Activated CD8-positive, alpha-beta memory T cell treated with anti-CD3 and anti-CD28 coated beads, Interleukin-2, amount 50 U/mL, for 4 hours (primary cell): Measurements from ENCODE around the gene ACOT7.
A peak's percentile ranks its signal among the peaks of the same experiment; 100 is the strongest.

Experiments used
- DNase-seq: peaks from one replicate; pipeline ENCODE4 v3.0.0-alpha.2; 2020

Gene ACOT7

DNA sequence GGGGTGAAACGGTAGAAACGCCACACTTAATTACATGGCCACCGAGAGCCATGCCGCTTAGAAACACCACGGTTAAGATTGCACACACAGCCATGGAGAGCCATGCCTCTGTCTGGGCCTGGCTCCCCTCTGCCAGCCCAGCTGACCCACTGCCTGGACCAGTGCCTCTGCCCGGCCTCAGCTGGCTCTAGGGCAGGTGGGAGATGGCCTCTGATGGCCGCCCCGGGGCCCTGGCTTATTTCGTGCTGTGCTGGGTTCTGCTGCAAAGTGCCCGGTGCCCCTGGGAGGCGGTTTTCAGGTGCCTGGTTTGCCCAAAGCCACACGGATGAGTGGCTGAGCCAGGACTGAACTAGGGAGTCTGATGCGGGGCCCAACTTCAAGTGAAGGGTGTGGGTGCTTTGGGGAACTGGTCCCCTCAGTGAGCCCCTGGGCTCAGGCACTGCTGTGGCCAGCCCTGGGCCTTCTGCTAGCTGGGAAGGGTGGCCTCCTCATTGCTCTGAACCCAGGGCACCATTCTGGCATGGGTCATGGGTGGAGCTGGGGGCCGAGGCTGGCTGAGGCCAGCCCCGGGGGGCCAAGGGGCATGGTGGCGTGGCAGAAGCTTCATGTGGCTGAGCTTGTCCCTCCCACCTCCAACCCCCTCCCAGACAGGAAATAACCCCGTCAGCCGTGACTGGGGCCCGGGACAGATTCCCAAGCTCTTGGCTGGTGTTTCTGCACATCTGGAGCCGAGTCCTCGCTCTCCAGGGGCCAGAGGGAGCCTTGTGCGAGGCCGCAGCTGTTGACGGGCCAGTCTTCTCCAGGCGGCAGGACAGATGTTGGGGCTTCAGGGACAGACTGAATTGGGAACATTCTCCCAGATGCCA is 130.8 kb downstream of the ACOT7 start:
- no peak for DNase-seq

DNA sequence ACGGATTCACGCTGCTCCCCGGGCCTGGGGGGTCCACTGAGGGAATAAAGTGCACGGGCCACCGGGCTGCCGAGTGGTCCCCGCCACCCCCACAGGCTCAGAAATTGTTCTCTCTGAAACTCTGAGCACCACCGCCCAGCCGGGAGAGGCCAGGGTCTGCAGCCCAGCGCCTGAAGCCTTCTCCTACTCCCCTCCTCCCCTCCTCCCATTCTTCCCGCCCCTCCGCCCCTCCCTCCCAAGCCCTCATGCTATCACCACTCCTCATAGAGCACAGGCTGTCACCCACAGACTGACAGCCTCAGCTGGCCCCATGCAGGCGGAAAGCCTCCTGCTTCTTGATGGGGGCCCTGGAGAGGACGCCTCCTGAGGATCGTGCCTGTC is 132.0 kb downstream of the ACOT7 start:
- DNase-seq = no peak

GRCh38 chr1:6260961-6261614 is 132.5 kb downstream of the ACOT7 start, which contains the start of gene GPR153:
GPR153 (minus strand) TSS chr1:6261098; CDS start chr1:6254905, 6,193 bp downstream.
- peak; percentile 68 for DNase-seq

GRCh38 chr1:6260433-6260934 is 133.1 kb downstream of the ACOT7 start:
- peak; percentile 30 for DNase-seq

DNA sequence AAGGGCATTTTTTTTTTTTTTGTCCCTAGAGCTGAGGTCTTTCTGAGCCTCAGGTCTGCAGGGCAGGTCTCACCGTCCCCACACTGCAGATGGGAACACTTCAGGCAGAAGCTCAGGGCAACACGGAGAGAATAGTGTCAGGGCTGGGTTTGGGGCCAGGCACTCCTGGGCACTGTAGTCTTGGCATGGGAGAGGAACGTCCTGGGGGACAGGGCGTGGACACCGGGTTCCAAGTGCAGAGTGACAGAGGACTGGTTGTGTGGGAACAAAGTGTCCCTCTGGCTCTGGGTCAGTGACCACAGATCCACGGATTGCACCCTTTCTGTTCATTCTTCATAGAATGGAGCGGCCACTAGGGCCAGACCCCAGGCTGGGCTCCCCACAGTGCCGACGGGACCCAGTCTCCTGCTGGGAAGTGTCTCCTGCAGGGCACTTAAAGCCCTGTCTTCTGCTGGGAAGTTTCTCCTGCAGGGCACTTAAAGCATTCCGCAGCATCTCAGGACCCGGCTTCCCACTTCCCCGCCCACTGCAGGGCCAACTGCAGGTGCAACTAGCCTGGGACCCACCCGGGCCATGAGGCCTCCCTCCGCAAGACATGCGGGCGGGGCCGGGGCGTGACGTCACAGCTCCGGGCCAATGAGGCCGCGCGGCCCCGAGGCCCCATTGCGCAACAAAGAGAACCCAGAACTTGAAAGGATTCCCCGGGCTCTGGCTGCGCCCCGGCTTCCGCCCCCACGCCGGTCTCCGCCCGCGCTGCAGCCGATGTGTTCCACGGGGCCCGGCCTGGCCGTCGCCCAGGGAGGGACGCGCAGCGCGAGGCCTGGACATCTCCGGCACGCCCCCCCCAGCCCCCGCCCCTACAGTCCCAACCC is 133.8 kb downstream of the ACOT7 start:
- DNase-seq = peak; percentile 82

DNA sequence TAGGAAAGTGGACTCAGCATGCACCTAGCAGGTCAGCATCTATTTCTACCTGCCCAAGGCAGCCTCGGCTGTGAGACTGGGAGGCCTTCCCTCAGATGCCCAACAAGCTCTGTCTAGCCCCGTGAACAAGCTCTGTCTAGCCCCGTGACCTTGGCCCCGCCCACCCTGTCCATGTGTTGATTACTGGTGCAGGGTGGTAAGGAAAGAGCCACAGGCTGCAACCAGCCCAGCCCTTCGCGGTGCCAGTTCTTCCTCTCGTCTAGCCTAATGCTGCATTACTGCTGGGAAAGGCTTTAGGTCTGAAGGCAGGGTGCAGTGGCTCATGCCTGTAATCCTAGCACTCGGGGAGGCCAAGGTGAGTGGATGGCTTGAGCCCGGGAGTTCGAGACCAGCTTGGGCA is 134.9 kb downstream of the ACOT7 start:
- DNase-seq = no peak

GRCh38 chr1:6257541-6258069 is 136.0 kb downstream of the ACOT7 start:
- DNase-seq = no peak

- no peak for DNase-seq
Observed at GRCh38 chr1:6256645-6257044, 136.9 kb downstream of the ACOT7 start.

- DNase-seq = no peak
Observed at GRCh38 chr1:6254691-6255090, 138.9 kb downstream of the ACOT7 start.

DNA sequence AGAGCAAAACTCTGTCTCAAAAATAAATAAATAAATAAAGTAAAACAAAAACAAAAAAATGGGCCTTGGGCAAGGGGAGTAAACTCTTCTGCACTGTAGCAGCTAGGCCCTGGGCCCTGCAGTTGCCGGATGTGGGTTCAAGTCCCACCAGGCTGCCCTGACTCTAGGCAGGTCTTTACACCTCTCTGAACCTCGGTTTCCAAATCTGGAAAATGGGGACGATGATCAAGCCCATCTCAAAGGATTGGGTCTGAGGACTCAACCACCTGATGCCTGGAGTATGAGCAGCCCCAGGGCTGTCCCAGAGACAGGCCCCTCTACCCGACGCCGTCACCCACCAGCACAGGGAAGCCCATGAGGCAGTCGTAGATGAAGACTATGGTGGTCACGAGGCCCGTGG is 140.2 kb downstream of the ACOT7 start:
- DNase-seq = no peak

- DNase-seq = no peak
Observed at GRCh38 chr1:6252374-6252710, 141.2 kb downstream of the ACOT7 start.

DNA sequence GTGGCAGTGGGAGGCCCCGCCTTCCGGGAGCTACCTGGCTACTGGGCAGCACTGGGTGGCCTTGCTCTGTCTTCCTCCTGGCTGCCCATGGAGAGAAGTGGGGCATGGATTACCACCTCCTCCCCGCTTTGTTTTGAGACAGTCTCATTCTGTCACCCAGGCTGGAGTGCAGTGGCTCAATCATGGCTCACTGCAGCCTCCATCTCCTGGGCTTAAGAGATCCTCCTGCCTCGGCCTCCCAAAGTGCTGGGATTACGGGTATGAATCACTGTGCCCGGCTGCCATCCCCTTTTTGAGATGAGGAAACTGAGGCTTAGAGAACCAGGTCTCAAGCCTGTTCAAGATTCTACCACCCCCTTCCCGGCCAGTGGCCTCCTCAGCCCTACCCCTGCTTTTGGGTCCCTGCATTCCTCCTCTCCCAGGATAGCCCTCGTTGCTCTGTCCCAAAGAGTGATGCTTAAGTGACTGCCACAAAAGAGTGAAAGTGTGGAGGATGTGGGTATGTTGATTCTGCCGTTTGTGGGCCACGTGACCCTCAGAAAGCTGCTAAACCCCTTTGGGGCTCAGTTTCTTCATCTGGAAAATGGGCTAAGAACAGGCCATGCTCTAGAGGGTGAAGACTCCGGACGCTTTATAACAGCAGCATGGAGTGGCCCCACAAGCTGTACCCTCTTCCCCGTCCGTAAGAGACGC is 141.7 kb downstream of the ACOT7 start:
- no peak for DNase-seq

GRCh38 chr1:6251233-6251632 is 142.3 kb downstream of the ACOT7 start:
- no peak for DNase-seq

DNA sequence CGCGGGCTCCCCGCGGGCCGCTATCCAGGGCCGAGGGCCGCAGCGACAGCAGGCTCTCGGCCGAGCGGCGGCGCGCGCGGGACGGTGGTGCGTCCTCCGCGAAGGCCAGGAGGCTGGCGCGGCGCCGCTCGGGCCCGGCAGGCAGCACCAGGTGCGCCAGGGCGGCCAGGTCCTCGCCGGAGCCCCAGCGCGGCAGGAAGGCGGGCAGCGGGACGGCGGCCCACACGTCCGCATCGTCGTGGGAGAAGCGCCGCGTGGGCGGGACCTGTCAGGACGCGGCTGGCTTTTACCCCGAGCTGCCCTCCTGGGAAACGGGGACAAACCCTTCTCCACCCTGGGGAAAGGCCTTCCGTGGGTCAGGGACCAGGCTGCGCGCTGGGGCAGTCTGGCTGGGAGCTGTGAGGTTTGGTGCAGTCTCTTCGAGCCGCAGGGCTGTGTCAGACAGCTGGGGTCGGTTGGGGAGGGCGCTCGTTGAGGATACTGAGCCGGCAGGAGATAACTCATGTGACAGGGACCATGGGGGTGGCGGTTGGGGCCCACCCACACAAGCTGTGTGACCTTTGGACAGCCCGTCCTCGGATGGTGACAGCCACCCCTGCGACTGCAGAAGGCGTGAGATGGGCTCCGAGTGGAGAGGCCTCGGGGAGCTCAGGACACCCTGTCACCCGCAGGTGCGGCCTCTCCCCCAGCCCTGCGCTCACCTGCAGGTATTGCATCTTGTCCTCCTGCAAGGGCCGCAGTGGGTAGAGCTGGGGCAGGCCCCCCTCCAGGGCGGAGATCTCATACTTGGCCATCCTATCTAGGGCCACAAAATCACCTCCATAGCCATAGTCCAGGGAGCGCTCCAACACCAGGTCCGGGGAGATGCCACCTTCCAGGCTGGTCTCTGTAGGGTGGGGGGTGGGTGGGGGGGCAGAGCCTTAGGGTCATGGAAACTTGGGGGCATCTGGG is 143.6 kb downstream of the ACOT7 start:
- no peak for DNase-seq

- no peak for DNase-seq
Observed at GRCh38 chr1:6248932-6249738, 144.4 kb downstream of the ACOT7 start.

GRCh38 chr1:6248161-6248776 is 145.3 kb downstream of the ACOT7 start:
- no peak for DNase-seq

DNA sequence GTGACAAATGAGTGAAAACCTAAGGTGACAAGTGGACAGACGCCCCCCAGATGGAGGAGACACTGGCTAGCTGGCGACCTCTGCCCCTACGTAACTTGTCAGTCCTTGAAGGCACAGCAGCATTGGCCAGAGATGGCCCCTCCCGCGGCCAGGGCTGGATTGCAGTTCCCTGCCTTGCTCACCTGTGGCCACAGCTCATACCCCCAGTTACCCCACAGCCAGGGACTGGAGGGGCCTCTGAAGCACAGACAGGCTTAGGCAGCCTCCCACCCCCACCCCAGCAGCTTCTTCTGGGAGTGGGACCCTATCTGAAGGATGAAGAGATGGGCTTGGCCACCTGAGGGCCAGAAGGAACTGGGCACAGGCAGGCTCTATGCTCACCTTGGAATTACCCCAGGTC is 145.9 kb downstream of the ACOT7 start:
- no peak for DNase-seq

DNA sequence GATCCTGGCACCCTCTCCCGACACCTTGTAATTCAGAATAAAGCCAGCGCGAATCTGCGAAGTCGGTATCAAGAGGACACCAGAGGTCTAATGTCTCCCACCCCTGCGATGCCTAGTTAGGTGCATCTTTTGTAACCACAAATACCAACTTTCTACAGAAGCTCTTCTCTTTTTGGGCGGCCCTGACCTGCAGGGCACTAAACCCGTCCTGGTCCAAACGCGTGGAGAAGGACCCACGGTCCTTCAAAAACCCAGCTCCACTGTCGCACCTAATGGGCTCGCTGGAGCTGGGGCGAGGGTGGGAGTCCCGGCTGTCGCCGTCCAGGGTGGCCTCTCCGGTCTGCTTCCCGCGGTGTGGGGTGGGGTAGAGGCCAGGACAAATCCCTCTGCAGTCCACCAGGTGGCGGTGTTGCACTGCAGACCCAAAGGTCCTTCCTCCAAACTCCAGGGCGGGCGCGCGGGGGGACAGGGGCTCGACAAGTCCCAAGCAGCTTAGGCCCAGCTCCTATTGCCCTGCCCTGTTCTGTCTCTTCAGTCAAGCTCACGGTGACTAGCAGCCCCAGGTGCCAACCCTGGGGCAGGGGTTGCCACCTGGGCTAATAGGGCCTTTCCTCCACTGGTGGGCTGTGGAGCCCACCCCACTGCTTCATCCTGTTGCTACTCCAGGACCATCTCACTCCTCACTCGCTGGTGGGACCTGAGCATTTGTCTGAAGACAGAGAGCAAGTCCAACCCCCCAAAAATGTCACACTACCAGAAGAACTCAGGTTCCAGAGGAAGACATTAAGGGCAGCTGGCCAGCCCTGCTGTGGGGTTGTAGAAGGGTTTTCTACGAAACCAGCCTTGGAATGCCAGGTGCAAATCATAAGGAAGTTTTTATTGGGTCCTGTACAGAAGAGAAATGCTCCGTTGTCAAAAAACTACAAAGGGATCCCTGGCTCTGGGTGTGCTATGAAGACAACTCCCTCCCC is 146.8 kb downstream of the ACOT7 start:
- peak; percentile 83 for DNase-seq
